Measurements from ENCODE around the gene CDRT15.
A peak's percentile ranks its signal among the peaks of the same experiment; 100 is the strongest.

Gene CDRT15

DNA sequence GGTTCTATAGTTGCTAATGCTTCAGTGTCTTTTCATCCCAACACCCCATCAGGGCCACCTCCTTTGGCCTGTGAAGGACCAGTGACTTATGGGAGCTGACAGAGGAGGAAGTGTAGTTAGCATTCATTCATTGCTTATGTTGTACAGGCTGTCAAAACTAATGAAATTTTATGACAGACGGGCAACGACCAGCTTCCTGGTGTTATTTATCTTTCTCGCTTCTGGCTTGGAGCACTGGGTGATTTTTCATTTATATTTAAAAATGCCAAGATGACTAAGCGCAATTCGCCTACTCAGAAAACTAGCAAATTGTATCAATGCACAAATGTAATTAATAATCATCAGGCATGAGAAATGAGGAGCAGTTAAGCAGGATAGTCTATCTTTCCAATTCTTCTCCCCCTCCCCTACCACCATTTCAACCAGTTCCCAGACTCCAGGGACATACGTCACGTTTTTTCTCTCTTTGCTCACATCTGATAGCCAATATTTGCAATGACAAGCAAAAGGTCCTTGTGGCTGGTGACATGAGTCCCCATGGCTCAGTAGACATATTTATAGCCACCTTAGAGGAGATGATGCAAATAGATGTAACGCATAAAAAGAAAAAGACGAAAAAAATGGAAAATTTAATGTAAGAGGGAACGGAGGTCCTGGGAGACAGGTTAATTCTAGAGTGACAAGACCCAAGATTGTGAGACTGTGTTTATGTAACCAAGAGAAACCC, 11.2 kb downstream of the CDRT15 start:
- DNase-seq (ENCODE audit: low read depth) = no peak
- H3K4me3 ChIP-seq (ENCODE audit: low read depth, low read length) = no peak overlapping the region
- no peak for TF ChIP-seq CTCF (IDR thresholded peaks at IDR 0.05; ENCODE audit: low read depth, low read length, missing control alignments)

DNA sequence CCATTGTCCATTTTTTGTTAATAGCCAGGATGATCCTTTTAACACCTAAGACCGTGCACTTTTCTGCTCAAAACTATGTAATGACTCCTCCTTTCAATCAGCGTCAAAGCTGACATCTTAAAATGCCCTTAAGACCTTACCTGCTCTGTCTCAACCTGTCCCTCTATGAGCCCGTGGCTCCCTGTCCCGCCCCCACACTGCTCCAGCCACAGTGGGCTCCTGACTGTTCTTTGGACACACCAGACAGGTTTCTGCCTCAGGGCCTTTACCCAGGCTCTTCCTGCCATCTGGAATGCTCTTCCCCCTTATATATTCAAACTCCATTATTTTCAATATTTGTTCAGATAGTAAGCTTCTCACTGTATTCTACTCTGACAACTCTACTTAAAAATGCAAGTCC, 14.1 kb downstream of the CDRT15 start:
- no peak for DNase-seq (ENCODE audit: low read depth)
- no peak for TF ChIP-seq CTCF (IDR thresholded peaks at IDR 0.05; ENCODE audit: low read depth, low read length, missing control alignments)
- no peak overlapping the region for H3K4me3 ChIP-seq (ENCODE audit: low read depth, low read length)

- no peak for DNase-seq (ENCODE audit: low read depth)
- TF ChIP-seq CTCF (IDR thresholded peaks at IDR 0.05; ENCODE audit: low read depth, low read length, missing control alignments) = no peak
- no peak overlapping the region for H3K4me3 ChIP-seq (ENCODE audit: low read depth, low read length)
These were observed 22.4 kb downstream of the CDRT15 start for GRCh38 chr17:14214271-14214670.

- no peak for TF ChIP-seq CTCF (IDR thresholded peaks at IDR 0.05; ENCODE audit: low read depth, low read length, missing control alignments)
- H3K4me3 ChIP-seq (ENCODE audit: low read depth, low read length) = no peak overlapping the region
- no peak for DNase-seq (ENCODE audit: low read depth)
These were observed 24.3 kb downstream of the CDRT15 start for GRCh38 chr17:14212401-14212800.

GRCh38 chr17:14211801-14212200, 24.9 kb downstream of the CDRT15 start:
- peak; percentile 26 for TF ChIP-seq CTCF (IDR thresholded peaks at IDR 0.05; ENCODE audit: low read depth, low read length, missing control alignments)
- no peak for DNase-seq (ENCODE audit: low read depth)
- no peak overlapping the region for H3K4me3 ChIP-seq (ENCODE audit: low read depth, low read length)

DNA sequence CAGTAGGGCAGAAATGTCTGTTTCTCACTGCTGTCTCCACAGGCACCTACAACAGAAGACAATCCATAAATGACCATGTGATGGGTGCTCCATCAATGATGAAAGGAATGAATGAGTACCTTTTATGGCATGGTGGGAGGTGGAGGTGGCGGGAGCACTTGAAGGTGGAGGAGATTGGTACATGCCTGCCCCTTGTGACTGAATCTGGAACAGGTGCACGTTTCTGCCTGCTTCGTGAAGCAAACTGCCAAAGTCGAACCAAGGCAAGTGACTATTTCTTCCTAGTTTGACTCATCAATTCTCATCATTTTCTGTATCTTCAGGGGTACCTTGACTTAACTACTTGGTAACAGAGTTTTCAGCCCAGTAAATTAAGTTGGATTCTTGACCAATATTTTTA, 25.4 kb downstream of the CDRT15 start:
- no peak overlapping the region for H3K4me3 ChIP-seq (ENCODE audit: low read depth, low read length)
- DNase-seq (ENCODE audit: low read depth) = no peak
- TF ChIP-seq CTCF (IDR thresholded peaks at IDR 0.05; ENCODE audit: low read depth, low read length, missing control alignments) = no peak

- no peak for DNase-seq (ENCODE audit: low read depth)
- no peak for TF ChIP-seq CTCF (IDR thresholded peaks at IDR 0.05; ENCODE audit: low read depth, low read length, missing control alignments)
- no peak overlapping the region for H3K4me3 ChIP-seq (ENCODE audit: low read depth, low read length)
These were observed 27.4 kb downstream of the CDRT15 start for GRCh38 chr17:14209215-14209614.
